ENCODE measurements around the gene CELF2.

The CELF2 gene

GRCh38 chr10:11299125-11299524 lies 281.5 kb downstream of the CELF2 start:
- H3K4me3 ChIP-seq (ENCODE audit: low read depth, low read length), result no peak overlapping the region
- ChIA-PET CTCF (no interaction called here), POLR2A (no interaction called here)
- DNase-seq (ENCODE audit: low read depth, low spot score), result no peak
- no peak for TF ChIP-seq CTCF (IDR thresholded peaks at IDR 0.05; ENCODE audit: insufficient read depth, low read length, missing control alignments)

GRCh38 chr10:11300026-11300425 lies 282.4 kb downstream of the CELF2 start:
- TF ChIP-seq CTCF (IDR thresholded peaks at IDR 0.05; ENCODE audit: insufficient read depth, low read length, missing control alignments), result no peak
- DNase-seq (ENCODE audit: low read depth, low spot score), result no peak
- POLR2A ChIA-PET, result no interaction called here
- CTCF ChIA-PET, result no interaction called here
- no peak overlapping the region for H3K4me3 ChIP-seq (ENCODE audit: low read depth, low read length)

- ChIA-PET CTCF (no interaction called here), POLR2A (no interaction called here)
- H3K4me3 ChIP-seq (ENCODE audit: low read depth, low read length), result no peak overlapping the region
- no peak for TF ChIP-seq CTCF (IDR thresholded peaks at IDR 0.05; ENCODE audit: insufficient read depth, low read length, missing control alignments)
- DNase-seq (ENCODE audit: low read depth, low spot score), result no peak
These were observed 282.9 kb downstream of the CELF2 start for GRCh38 chr10:11300563-11300962.

GRCh38 chr10:11301571-11302111 lies 284.0 kb downstream of the CELF2 start:
- no peak for TF ChIP-seq CTCF (IDR thresholded peaks at IDR 0.05; ENCODE audit: insufficient read depth, low read length, missing control alignments)
- no peak overlapping the region for H3K4me3 ChIP-seq (ENCODE audit: low read depth, low read length)
- DNase-seq (ENCODE audit: low read depth, low spot score), result no peak
- ChIA-PET POLR2A (no interaction called here), CTCF (no interaction called here)

GRCh38 chr10:11302181-11302580 lies 284.5 kb downstream of the CELF2 start:
- DNase-seq (ENCODE audit: low read depth, low spot score), result no peak
- ChIA-PET POLR2A (no interaction called here), CTCF (no interaction called here)
- H3K4me3 ChIP-seq (ENCODE audit: low read depth, low read length), result no peak overlapping the region
- TF ChIP-seq CTCF (IDR thresholded peaks at IDR 0.05; ENCODE audit: insufficient read depth, low read length, missing control alignments), result no peak

- no peak overlapping the region for H3K4me3 ChIP-seq (ENCODE audit: low read depth, low read length)
- no peak for TF ChIP-seq CTCF (IDR thresholded peaks at IDR 0.05; ENCODE audit: insufficient read depth, low read length, missing control alignments)
- CTCF ChIA-PET, result no interaction called here
- no peak for DNase-seq (ENCODE audit: low read depth, low spot score)
- POLR2A ChIA-PET, result interaction anchor here (0.5 kb wide), 1 partner anchor 163 kb away, joined by 3 read pairs; no protein-coding TSS in a partner anchor
These were observed 285.9 kb downstream of the CELF2 start for GRCh38 chr10:11303361-11304170.
